ENCODE measurements around the gene DHRS7. TPM values are rescaled to one million over a fixed set of nuclear protein-coding genes. Genes with fewer than 3 reads are reported as not detected.

Gene DHRS7
- total RNA-seq, 2 donors from 2014 or later: 37.7 to 42.8 TPM

DNA sequence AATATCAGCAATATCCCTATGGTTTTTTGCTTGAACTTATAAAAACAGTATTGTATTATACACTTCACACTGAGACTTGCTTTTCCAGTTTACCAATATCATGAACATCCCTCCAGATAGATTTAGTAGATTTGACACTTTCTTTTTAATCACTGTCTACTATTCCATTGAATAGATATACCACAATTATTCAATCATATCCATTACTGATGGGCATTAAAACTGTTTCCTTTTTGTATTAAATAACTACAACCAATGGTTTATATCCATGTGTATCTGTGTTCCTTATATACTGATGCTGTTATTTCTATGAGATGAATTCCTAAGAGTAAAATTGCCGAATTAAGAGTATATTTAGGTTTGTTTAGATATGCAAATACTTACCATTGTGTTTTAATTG is 13.0 kb upstream of the DHRS7 start:
- H3K4me3 Mint-ChIP-seq: no peak overlapping the region
- 100% methylated on average over 1 of the region's 1 CpG; no CpG with 5 or more reads in 1 of the 2 experiments for WGBS, 2 experiments (ENCODE audit: insufficient coverage in 1 of 2, insufficient read length in 1 of 2)
- Histone ChIP-seq H3K4me3 (ENCODE audit: low read length) (no peak overlapping the region), H3K27ac (ENCODE audit: low read depth, low read length) (no peak overlapping the region), H3K27me3 (ENCODE audit: control insufficient read depth, insufficient read depth, low read length, poor library complexity, severe bottlenecking) (no peaks in the 10 kb centered on the region), H3K4me1 (ENCODE audit: control insufficient read depth, insufficient read depth, low read length) (no peaks in the 10 kb centered on the region), H3K9ac (ENCODE audit: extremely low read depth, low read length, poor library complexity, severe bottlenecking) (no peak overlapping the region), H3K9me3 (ENCODE audit: control insufficient read depth, low read length) (peaks cover 7% of the 10 kb centered on the region), H3K36me3 (ENCODE audit: control insufficient read depth, insufficient read depth, low read length) (no peaks in the 10 kb centered on the region)
- TF ChIP-seq, protein P1, sequence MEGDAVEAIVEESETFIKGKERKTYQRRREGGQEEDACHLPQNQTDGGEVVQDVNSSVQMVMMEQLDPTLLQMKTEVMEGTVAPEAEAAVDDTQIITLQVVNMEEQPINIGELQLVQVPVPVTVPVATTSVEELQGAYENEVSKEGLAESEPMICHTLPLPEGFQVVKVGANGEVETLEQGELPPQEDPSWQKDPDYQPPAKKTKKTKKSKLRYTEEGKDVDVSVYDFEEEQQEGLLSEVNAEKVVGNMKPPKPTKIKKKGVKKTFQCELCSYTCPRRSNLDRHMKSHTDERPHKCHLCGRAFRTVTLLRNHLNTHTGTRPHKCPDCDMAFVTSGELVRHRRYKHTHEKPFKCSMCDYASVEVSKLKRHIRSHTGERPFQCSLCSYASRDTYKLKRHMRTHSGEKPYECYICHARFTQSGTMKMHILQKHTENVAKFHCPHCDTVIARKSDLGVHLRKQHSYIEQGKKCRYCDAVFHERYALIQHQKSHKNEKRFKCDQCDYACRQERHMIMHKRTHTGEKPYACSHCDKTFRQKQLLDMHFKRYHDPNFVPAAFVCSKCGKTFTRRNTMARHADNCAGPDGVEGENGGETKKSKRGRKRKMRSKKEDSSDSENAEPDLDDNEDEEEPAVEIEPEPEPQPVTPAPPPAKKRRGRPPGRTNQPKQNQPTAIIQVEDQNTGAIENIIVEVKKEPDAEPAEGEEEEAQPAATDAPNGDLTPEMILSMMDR (conservative IDR thresholded peaks at IDR 0.05): no peak
- DNase-seq: no peak
- H3K36me3 Mint-ChIP-seq (ENCODE audit: low read depth): no peaks in the 10 kb centered on the region
- no peak overlapping the region for H3K27ac Mint-ChIP-seq
- no peaks in the 10 kb centered on the region for H3K4me1 Mint-ChIP-seq
- peaks cover 3% of the 10 kb centered on the region for H3K9me3 Mint-ChIP-seq
- no peaks in the 10 kb centered on the region for H3K27me3 Mint-ChIP-seq (ENCODE audit: insufficient read depth)

DNA sequence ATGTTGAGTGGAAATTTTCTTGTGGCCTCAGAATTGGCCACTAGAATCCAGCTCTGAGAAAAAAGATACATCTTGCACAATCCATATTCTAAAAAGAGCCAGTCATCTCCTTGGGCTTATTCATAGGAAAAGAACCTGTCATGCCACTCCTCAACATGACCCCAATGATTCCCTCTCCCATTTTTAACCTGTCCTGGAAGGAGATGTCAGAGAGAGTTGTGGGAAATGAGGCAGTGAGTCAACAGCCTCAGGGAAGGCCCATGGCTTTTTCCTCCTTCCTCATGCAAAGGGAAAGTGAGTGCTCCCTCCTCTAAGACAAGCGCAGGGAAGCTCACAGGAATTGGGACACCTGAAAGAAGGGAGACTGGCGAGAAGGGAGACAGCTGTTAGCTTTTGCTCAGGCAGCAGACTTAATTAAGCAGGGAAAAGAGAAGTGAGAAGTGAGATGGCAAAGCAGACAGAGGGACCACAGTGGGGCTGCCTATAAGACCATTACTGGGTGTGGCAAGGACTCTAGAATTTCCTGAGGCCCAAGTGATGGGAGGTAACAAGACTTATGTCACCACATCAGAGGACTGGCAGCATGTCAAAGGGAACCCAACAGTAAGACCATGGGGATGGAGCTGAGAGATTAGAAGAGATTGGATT is 10.2 kb upstream of the DHRS7 start:
- H3K4me1 Mint-ChIP-seq: no peaks in the 10 kb centered on the region
- Histone ChIP-seq H3K4me3 (ENCODE audit: low read length) (no peak overlapping the region), H3K36me3 (ENCODE audit: control insufficient read depth, insufficient read depth, low read length) (no peaks in the 10 kb centered on the region), H3K9ac (ENCODE audit: extremely low read depth, low read length, poor library complexity, severe bottlenecking) (no peak overlapping the region), H3K4me1 (ENCODE audit: control insufficient read depth, insufficient read depth, low read length) (no peaks in the 10 kb centered on the region), H3K9me3 (ENCODE audit: control insufficient read depth, low read length) (peaks cover 16% of the 10 kb centered on the region), H3K27ac (ENCODE audit: low read depth, low read length) (no peak overlapping the region), H3K27me3 (ENCODE audit: control insufficient read depth, insufficient read depth, low read length, poor library complexity, severe bottlenecking) (no peaks in the 10 kb centered on the region)
- no peaks in the 10 kb centered on the region for H3K27me3 Mint-ChIP-seq (ENCODE audit: insufficient read depth)
- 83 to 86% methylated on average over 2 of the region's 2 CpGs for WGBS, 2 experiments (ENCODE audit: insufficient coverage in 1 of 2, insufficient read length in 1 of 2)
- TF ChIP-seq, protein P1 (conservative IDR thresholded peaks at IDR 0.05): no peak
- no peak overlapping the region for H3K27ac Mint-ChIP-seq
- no peak for DNase-seq
- H3K36me3 Mint-ChIP-seq (ENCODE audit: low read depth): no peaks in the 10 kb centered on the region
- peaks cover 14% of the 10 kb centered on the region for H3K9me3 Mint-ChIP-seq
- H3K4me3 Mint-ChIP-seq: no peak overlapping the region

DNA sequence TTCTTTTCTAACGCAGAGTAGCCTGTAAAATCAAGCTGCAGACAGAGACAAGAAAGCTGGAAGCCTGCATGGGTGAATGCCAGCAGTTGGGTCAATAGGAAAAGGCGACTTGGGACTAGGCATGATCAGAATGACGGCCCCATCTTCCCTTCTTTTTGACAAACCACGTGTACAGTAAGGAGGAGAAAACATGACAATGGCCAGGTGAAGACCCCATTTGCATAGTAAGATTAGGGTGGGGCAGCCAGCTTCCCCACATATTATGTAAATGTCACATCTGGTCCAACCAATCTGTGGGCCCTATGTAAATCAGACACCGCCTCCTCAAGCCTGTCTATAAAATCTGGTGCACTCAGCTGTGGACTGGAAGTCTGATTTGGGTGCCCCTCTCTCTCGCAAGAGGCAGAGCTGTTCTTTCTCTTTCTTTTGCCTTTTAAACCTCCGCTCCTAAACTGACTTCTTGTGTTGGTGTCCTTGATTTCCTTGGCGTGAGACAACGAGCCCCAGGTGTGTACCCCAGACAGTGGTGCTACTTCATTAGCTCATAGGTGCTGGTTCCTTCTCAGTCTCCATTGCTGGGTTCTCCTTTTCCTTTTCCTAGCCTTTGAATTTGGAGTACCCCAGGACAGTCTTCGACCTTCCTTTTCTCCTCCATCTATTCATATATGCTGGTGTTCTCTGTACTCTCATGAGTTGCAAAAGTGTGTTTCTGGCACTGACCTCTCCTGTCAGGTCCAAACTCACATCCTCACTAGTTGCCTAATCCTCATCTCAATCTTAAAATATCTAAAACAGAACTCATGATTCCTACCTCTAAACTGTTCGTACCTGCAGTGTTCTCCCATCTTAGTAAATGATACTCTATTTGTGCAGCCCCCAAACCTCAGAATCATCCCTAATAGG is 9.4 kb upstream of the DHRS7 start:
- no peak overlapping the region for H3K9ac ChIP-seq (ENCODE audit: extremely low read depth, low read length, poor library complexity, severe bottlenecking)
- WGBS, 2 experiments (ENCODE audit: insufficient coverage in 1 of 2, insufficient read length in 1 of 2): 79% methylated on average over 8 to 11 of the region's 11 CpGs

More for the DNA sequence above, 9.4 kb upstream of the DHRS7 start:
- no peak overlapping the region for H3K4me3 ChIP-seq (ENCODE audit: low read length)
- Mint-ChIP-seq H3K4me3 (no peak overlapping the region), H3K27me3 (ENCODE audit: insufficient read depth) (no peaks in the 10 kb centered on the region), H3K36me3 (ENCODE audit: low read depth) (no peaks in the 10 kb centered on the region), H3K27ac (no peak overlapping the region), H3K9me3 (peaks cover 14% of the 10 kb centered on the region), H3K4me1 (no peaks in the 10 kb centered on the region)
- no peaks in the 10 kb centered on the region for H3K4me1 ChIP-seq (ENCODE audit: control insufficient read depth, insufficient read depth, low read length)
- H3K36me3 ChIP-seq (ENCODE audit: control insufficient read depth, insufficient read depth, low read length): no peaks in the 10 kb centered on the region
- TF ChIP-seq, protein P1 (conservative IDR thresholded peaks at IDR 0.05): no peak
- no peak overlapping the region for H3K27ac ChIP-seq (ENCODE audit: low read depth, low read length)
- H3K9me3 ChIP-seq (ENCODE audit: control insufficient read depth, low read length): peaks cover 16% of the 10 kb centered on the region
- no peaks in the 10 kb centered on the region for H3K27me3 ChIP-seq (ENCODE audit: control insufficient read depth, insufficient read depth, low read length, poor library complexity, severe bottlenecking)
- no peak for DNase-seq

All from endodermal cell (in vitro differentiated cells).